GM18511 (cell line): Measurements from ENCODE around the gene CYS1.

Experiments
- ATAC-seq: cut with Tn5 transposase; IDR thresholded peaks from one replicate; pipeline ENCODE4 v1.9.1; 2021; ENCODE audit warnings: mild to moderate bottlenecking, moderate library complexity; ENCODE audit not compliant: unreplicated experiment

Gene CYS1

GRCh38 chr2:10052216-10052615 lies 28.0 kb downstream of the CYS1 start:
- ATAC-seq: no peak

- ATAC-seq: no peak
These were observed 31.6 kb downstream of the CYS1 start for GRCh38 chr2:10048501-10049171.

GRCh38 chr2:10047616-10048500 lies 32.4 kb downstream of the CYS1 start:
- no peak for ATAC-seq

- ATAC-seq: no peak
These were observed 33.3 kb downstream of the CYS1 start for GRCh38 chr2:10046931-10047330.

GRCh38 chr2:10045561-10046355 lies 34.5 kb downstream of the CYS1 start:
- no peak for ATAC-seq

GRCh38 chr2:10043906-10044601 lies 36.2 kb downstream of the CYS1 start:
- ATAC-seq: peak; percentile 61

GRCh38 chr2:10043256-10043905 lies 36.8 kb downstream of the CYS1 start, which contains the start of gene KLF11:
TSS of gene KLF11 (plus strand) at chr2:10043550. CDS start at chr2:10043717, 167 bp downstream.
- ATAC-seq: peak; percentile 76

- ATAC-seq: peak; percentile 1
These were observed 37.7 kb downstream of the CYS1 start for GRCh38 chr2:10042301-10043161.

GRCh38 chr2:10041711-10042110 lies 38.5 kb downstream of the CYS1 start:
- ATAC-seq: no peak

- ATAC-seq: no peak
These were observed 40.4 kb downstream of the CYS1 start for GRCh38 chr2:10039658-10040410.

- ATAC-seq: no peak
These were observed 41.5 kb downstream of the CYS1 start for GRCh38 chr2:10038716-10039115.

GRCh38 chr2:10038123-10038522 lies 42.1 kb downstream of the CYS1 start:
- ATAC-seq: no peak

- no peak for ATAC-seq
These were observed 43.9 kb downstream of the CYS1 start for GRCh38 chr2:10036095-10036884.

- no peak for ATAC-seq
These were observed 44.6 kb downstream of the CYS1 start for GRCh38 chr2:10035633-10036032.

GRCh38 chr2:10035053-10035422 lies 45.2 kb downstream of the CYS1 start:
- ATAC-seq: no peak

- no peak for ATAC-seq
These were observed 45.7 kb downstream of the CYS1 start for GRCh38 chr2:10034333-10035052.
